Medulla oblongata (tissue), 1 donor: ENCODE measurements around the gene SLC5A10.
"Not testable (repeated sequence)": the region's sequence is repeated elsewhere in the genome, so short reads cannot be mapped to it uniquely, and the experiment has no call there.

Source experiments
- DNase-seq: peaks from one replicate; pipeline ENCODE4 v3.0.0-alpha.2; 2015; ENCODE audit errors: extremely low spot score

Gene SLC5A10

DNA sequence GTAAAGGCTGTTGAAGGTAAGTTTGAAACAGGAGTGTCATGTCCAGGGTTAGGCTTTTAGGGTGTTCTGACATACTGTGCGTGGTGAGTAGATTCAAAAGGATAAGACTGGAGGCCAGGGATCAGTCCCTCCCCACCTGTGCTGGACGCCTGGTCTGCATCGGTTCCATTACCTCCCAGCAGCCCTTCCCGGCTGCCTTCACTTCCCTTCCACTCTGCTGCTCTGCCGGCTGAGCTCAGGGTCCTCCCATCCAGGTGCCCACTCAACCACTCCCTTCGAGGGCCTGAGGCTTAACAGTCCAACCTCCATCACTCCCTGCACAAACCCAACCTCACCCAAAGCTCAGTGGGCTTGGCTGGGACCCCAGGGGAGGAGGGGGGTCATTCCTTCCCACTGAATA is 4.1 kb upstream of the SLC5A10 start:
- no peak for DNase-seq

DNA sequence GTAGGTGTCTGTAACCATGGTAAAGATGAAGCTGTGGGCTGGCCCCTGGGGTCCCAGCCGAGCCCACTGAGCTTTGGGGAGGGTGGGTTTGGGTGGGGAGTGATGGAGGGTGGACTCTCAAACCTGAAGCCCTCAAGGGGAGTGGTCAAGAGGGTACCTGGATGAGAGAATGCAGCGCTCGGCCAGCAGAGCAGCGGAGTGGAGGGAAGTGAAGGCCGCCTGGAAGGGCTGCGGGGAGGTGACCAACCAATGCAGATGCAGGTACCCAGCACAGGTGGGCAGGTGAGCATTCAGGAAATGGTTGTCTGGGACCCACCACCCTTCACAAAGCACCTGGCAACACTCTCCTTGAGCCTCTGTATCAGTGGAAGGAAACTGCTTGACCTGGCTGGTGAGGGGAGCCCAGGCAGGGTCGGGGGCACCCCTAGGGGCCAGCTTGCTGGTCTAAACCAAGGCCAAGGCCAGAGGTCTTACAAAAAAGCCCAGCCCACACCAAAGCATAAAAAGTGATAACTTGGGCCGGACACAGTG is 3.4 kb upstream of the SLC5A10 start:
- no peak for DNase-seq

- DNase-seq: no peak
Measured at GRCh38 chr17:18949566-18949965, 2.4 kb upstream of the SLC5A10 start.

GRCh38 chr17:18950346-18950745 is 1.6 kb upstream of the SLC5A10 start:
- DNase-seq: no peak

DNA sequence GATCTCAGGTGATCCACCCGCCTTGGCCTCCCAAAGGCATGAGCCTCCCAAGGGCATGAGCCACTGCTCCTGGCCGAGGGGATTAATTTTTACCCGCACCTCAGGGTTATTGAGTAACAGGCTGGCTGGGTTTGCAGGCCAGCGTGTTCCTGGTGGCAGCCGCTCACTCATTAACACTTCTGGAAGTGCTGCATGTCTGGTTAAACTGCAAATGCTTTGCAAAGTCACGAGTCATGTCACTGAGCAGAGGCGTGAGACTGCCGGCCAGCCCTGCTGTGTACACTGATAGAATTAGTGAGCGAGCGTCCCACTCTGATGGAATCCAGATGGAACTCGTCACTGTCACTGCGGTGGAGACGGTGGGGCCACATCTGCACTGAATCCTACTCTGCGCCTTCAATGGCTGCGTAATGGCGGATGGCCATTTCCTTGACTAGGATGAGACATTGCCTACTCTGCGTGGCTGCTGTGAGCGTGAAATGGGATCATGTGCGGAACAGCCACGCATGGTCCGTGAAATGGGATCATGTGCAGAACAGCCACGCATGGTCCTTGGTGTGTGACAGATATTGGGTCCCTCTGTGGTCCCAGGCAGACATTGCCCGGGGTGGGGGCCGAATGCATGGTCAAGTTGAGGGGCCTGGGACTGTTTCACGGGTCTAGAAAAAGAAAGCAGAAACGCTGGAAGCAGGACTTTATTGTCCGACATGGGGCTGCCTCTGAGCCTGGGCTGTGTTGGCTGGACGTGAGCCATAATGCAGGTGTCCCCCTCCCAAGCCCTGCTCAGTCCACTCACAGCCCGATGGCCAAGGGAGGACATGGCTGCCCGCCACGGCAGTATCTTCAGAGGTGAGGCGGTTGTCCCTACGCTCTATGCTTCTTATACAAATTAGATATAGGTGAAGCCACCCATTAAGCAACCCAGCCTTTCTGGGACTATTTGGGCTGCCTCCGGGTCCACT is 740 bp upstream of the SLC5A10 start:
- no peak for DNase-seq

- no peak for DNase-seq
Measured at GRCh38 chr17:18953231-18953728, 1.3 kb downstream of the SLC5A10 start.

DNA sequence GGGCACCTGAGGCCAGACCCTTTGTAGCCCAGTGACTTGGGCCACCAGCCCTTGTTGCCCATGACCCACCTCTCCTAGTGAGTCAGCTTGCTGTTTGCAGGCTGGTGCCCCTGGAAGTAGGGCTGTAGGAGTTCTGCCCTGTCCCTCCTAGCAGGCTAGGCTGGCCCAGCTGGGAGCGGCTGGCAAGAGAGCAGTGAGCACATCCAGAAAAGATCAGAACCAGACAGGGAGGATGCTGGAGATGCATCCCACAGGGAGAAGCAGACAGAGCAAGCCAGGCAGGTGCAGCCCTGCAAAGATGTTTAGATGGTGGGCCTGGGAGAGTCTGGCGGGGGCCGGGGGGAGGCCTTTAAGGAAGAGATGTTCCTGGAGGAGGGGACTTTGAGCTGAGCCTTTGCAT is 2.4 kb downstream of the SLC5A10 start:
- DNase-seq: no peak

DNA sequence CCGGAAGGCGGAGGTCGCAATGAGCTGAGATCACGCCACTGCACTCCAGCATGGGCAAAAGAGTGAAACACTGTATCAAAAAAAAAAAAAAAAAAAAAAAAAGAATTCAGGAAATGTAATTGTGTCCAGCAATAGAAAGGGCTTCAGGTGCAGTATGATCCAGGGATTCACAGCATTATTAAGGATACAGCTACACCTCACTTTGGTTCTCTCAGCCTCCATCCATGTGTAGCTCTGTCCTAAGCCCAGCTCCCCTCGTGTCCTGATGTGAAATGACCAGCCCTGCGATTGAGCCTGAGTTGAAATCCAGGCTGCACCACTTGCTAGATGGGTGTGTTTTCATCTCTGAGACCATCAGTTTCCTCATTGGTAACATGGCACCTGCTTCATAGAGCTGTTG is 3.0 kb downstream of the SLC5A10 start:
- no peak for DNase-seq

- not testable (repeated sequence) for DNase-seq
Measured at GRCh38 chr17:18956021-18956420, 4.1 kb downstream of the SLC5A10 start.

GRCh38 chr17:18956581-18956980 is 4.6 kb downstream of the SLC5A10 start:
- no peak for DNase-seq

DNA sequence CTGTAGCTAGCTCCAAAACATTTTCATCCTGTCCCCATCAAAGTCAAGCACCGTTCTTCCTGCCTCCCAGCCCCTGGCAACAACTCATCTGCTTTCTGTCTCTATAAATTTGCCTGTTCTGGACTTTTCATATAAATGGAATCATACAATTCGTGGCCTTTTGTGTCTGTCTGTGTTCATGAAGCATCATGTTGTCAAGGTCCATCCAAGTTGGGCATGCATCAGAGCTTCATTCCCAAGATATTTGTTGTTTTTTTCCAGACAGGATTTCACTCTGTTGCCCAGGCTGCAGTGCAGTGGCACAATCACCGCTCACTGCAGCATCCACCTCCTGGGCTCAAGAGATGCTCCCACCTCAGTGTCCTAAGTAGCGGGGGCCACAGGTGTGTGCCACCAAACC is 5.9 kb downstream of the SLC5A10 start:
- DNase-seq: no peak

DNA sequence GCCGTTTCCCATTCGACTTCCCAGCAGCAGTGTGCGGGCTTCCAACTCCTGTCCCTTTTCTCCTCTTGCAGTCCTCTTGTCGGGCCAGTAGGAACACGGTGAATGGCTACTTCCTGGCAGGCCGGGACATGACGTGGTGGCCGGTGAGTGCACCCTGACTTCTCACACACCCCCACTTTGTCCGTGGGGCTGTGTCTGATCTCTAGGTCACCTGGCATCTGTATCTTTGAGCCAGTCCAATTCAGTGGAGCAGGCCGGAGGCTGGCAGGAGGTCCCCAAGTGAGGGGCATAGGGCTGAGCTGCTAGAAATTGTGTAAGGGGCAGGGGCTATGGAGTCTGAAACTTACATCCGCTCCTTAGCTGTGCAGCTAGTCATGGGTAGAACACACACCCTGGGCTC is 6.6 kb downstream of the SLC5A10 start:
- DNase-seq: no peak

DNA sequence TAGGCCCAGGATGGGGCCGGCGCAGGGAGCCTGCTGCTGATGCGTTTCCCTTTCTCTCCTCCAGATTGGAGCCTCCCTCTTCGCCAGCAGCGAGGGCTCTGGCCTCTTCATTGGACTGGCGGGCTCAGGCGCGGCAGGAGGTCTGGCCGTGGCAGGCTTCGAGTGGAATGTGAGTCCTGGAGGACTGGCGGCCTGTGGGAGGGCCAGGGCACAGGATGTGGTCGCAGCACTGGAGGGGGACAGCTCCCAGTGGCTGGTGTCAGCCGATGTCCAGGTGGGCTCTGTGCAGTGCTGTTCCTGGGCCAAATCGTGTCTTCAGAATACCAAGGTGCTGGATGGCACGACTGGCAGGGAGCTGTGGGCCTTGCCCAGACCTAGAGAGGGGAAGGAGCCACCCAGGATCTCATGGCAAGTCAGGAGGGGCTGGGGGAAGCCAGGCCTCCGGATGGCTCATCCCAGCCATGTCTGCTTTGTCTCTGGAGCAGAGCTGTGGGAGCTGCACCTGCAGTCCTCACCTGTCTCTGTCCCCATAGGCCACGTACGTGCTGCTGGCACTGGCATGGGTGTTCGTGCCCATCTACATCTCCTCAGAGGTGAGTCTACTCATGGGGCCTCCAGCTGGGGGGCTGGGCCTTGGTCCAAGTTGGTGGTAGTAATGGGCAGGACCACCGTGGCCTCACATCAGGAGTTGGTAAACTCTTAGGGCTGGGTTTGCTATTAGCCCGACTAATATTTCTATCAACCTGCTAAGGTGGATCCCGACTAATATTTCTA is 7.3 kb downstream of the SLC5A10 start:
- no peak for DNase-seq

DNA sequence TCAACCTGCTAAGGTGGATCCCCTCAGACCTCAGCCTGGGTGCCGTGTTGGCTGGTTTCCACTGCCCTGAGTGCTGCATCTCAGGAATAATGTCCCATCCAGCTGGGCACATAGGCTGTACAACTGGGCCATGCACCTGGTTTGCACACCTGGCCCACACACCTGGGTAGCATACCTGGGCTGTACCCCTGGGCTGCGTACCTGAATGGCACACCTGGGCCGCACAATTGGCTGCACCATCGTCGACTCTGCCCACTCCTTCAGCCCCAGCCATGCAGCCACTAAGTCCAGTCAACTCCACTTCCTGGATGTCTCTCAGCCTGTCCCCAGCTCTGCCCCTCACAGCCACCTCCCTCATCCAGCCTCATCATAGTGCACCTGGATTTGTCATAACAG is 7.9 kb downstream of the SLC5A10 start:
- DNase-seq: no peak

- no peak for DNase-seq
Measured at GRCh38 chr17:18960241-18960665, 8.3 kb downstream of the SLC5A10 start.

GRCh38 chr17:18960803-18961511 is 9.0 kb downstream of the SLC5A10 start:
- peak; percentile 47 for DNase-seq

GRCh38 chr17:18961634-18962493 is 9.9 kb downstream of the SLC5A10 start:
- no peak for DNase-seq

GRCh38 chr17:18962494-18962815 is 10.5 kb downstream of the SLC5A10 start:
- DNase-seq: no peak

DNA sequence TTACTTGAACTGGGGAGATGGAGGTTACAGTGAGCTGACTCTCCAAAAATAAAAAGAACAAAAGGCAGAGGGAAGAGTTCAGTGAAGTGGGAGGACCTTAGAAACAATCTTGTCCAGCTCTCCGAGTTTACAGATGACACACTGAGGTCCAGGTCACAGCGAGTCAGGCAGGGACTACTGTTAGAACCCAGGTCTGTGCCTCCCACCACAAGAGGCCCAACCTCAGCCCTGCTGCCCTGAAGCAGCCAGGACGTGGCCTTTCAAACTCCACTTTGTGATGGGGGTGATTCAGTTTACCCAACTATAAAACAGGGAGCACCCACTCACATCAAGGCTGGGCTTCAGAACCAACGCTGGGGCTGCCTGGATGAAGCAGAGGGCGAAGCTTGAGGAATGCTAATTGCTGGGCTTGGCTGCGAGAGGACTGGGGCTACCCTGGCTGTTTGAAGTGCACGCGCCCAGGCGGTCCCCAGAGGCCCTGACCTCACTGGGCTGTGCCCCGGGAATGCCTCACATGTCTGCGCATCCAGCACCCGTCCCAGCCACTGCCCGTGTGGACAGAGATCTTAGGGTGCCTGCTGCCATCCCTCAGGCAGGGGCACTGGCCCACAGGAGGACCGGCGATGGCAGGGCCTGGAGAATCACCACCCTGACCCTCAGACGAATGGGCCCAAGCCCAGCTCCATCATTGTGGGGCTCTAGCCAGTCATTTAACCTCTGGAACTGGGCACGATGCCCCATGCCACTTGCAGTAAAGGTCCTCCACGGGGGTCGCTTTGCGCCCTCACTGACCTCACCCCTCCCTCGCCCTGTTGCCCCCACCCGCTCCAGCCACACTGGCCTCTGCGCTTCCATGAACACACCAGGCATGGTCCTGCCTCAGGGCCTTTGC is 11.4 kb downstream of the SLC5A10 start:
- DNase-seq: no peak

DNA sequence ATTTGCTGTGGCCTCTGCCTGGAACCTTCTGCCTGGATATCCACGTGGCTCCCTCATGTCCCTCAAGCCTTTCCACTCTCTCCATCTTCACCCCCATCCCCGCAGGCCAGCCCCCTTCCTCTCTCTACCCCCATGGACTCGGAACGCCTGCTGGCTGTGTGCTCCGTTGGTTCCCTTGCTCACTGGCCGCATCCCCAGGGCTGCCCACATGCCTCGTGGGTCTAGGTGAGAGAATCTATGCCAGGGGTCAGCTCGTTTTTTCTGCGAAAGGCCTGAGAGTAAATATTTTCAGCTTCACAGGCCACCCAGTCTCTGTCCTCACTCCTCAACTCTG is 12.0 kb downstream of the SLC5A10 start:
- no peak for DNase-seq
